A204.1 (cell line): ENCODE measurements around the gene MYL3.
"Not testable (repeated sequence)": the region's sequence is repeated elsewhere in the genome, so short reads cannot be mapped to it uniquely, and the experiment has no call there.

Source experiments
- FAIRE-seq: peaks from 2 replicates; lab custom pipeline; 2012; peaks lifted over from hg19 to GRCh38; lab: Jason Lieb, UNC

Gene MYL3

DNA sequence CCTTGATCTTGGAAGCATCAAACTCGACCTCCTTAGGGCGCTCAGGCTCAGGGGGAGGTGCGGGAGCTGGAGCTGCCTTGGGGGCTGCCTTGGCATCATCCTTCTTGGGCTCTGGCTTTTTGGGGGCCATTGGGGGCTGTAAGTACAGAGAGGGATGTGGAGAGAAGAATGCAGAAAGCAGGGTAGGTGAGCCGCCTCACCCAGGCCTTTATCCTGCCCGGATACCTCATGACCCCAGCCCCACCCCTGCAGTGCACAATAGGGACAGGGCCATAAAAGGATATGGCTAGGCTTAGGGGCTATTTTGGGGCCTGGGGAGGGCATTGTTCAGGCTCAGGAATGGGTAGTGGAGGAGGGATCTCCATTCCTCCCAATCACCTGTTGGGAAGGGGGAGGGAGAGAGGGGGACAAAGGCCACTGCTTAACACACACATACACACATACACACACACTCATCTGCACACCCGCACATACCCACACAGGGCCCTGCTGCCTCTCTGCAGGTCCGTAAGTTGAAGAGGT, at the start of gene MYL3:
Gene MYL3, minus strand, starts transcription at position 184 of the 522 bp plus-strand sequence. Its CDS starts 54 bp downstream, at position 130.
- no peak for FAIRE-seq

DNA sequence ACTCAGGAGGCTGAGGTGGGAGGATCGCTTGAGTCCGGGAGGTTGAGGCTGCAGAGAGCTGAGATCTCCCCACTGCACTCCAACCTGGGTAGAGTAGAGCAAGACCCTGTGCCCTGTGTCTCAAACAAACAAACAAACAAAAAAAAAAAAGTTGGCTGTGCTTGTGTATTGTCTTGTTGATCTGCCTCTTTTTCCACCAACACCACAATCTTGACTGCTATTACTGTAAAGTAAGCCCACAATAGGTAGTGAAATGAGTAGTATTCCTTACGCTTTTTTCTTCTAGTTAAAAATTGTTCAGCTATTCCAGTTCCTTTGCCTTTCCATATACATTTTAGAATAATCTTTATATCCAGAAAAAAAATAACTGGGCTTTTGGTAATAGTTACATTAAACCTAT, 49.7 kb upstream of the MYL3 start:
- no peak for FAIRE-seq

DNA sequence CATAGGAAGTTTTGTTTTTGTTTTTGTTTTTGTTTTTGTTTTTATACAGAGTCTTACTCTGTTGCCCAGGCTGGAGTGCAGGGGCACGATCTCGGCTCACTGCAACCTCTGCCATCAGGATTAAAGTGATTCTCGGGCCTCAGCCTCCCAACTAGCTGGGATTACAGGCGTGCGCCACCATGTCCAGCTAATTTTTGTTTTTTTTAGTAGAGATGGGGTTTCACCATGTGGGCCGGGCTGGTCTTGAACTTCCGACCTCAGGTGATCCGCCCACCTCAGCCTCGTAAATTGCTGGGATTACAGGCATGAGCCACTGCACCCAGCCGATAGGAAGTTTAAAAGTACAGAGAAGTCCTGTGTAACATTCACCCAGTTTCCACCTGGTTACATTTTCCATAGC, 47.7 kb upstream of the MYL3 start:
- FAIRE-seq: not testable (repeated sequence)

DNA sequence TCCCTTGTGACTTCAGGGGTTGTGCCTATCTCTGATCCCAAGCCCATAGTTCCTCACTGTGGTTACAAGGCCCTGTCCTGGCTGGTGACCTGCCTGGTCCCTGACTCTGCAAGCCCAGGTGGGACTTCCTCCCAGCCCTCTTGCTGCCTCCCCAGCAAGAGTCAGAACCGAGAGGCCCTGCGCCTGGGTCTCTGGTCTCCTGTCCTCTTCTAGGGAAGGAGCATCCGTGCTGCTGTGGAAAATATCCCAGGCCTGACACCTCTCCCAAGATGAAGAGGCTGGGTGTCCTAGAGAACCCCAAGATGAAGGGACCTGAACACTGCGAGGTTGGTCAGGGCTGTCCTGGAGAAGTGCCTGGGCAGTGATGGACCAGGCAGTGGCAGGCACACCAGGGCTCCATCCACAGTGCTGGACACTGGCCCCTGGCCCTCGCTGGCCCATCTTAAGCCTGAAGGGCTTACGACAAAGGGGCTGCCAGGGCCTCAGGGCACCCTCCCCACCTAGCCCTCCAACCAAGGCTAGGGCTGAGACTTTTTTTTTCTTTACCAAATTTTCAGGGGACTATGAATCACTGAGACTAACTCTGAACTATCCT, 47.0 kb upstream of the MYL3 start:
- no peak for FAIRE-seq

DNA sequence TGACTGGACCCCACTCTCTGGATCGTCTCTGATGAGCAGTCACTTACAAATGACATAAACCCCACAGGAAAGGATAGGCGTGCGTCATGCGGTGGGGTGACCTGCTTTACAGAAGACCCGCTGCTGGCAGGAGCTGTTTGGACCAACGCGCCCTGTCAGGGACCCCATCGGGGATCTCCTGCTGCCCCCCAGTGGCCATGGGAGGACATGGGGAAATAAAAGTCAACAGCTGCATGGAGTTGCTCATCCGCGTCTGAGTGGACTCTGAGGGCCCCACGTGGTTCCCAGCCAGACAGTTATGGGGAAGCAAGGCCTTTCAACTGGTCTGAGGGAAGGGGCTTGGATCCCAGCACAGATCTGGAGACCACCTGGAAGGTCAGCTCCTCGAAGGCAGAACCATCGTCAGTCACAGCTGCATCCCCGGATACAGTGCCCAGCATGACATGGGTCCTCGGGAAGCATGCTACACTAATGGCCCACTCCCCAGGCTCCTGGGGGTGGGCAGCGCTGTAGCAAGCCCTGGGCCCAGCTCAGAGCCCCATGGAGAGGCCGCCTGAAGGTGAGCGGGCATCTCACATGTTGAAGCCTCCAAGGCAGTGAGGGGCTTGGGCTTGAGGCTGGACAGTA, 46.4 kb upstream of the MYL3 start:
- no peak for FAIRE-seq

DNA sequence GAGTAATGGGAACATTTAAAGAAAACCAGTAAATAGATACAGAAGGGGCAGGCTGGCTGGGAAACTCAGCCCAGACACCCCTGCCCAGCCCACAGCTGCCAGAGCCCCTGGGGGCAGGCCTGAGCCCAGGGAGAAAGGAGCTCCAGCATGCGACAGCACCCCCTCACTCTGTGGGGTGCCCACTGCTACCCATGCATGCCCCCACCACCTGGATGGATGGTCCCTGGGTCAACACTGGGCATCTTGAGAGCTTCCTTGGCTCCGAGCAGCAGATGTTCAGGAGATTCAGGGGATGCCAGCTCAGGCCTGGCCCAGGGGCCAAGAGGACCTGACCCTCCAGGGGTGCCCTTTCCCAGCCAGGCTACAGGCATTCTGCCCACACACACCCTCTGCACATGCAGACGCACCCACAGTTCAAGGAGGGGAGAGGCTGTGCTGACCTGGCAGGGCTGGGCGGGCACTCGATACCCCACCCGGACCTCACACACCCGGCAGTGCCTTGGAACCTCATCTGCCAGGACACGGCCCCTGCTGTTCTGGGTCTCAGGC, 45.8 kb upstream of the MYL3 start:
- FAIRE-seq: no peak

DNA sequence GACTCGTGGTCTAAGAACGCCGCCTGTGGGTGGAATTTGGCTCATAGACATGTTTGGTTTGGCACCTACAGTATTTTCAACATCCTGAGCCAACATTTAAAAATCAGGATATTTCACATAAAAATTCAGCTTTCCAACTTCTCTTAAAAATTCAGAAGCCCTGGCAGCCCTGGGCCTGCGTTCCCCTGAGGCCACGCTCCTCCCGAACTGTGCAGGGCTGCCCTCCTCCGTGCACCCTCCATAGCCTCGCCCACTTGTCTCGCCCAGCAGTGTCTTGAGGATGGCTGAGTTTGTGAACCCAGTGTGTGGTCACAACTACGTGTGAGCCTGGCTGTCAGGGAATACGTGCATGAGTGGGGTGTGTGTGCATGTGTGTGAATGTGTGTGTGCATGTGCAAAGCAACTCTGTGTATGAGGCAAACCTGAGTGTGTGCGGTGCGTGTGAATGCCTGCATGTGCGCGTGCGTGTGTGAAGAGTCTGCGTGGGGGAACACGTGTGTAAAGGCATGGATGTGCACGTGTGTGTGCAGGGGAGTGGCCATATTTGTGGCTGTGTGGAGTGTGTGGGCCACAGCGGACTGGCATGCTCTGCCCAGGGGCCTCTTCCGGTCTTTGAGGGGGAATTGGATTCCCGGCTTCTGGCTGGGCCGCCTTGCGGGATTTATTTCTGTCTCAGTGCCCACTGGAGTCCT, 45.2 kb upstream of the MYL3 start:
- FAIRE-seq: no peak

DNA sequence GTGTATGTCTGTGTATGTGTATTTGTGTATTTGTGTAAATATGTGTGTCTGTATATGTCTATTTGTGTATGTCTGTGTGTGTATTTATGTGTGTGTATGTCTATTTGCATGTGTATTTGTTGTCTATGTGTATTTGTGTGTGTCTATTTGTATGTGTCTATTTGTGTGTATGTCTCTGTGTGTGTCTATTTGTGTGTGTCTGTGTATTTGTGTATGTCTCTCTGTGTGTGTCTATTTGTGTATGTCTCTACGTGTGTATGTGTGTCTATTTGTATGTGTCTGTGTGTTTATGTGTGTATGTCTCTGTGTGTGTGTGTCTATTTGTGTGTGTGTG, 44.7 kb upstream of the MYL3 start:
- no peak for FAIRE-seq

DNA sequence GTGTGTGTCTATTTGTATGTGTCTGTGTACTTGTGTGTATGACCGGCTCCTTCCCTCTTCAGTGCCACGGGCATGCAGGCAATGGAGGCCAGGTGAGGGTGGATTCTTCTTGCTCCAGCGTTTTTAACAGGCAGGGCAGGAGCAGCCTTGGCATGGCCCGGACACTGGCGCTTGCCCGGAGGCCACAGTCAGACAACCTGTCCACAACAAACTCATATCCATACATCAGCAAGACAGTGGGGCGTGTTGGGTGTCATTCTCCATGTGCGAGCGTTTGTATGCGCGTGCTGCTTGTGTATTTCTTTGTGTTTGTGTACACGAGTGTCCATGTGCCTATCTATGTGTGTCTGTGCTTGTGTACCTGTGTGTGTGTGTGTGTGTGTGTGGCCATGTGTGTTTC, 44.0 kb upstream of the MYL3 start:
- FAIRE-seq: no peak

DNA sequence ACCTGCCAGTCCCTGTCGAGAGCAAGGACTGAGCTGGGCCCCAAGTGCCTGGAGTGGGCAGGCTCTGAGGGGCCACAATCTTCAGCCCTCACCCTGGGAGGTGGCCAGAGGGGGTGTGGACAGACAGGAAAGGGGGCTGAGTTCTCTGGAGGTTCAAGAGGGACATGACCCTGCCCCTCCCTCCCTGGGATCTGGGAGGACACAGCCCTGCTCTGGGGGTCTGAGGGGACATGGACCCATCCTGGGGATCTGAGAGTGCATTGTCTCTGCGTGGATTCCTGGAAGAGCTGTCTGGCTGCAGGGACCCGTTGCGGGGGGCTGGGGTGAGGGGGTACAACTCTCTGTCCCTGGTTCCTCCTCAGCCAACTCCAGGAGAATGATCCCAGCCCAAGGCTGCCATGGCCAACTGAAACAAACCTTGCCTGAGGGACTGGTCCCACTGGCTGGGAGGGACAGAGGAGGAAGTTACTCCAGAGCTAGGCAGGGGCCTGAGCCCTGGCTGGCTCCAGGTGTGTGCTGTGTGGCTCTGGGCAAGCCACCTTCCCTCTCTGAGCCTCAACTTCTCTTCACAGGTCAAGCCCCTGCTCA, 43.3 kb upstream of the MYL3 start:
- FAIRE-seq: no peak

DNA sequence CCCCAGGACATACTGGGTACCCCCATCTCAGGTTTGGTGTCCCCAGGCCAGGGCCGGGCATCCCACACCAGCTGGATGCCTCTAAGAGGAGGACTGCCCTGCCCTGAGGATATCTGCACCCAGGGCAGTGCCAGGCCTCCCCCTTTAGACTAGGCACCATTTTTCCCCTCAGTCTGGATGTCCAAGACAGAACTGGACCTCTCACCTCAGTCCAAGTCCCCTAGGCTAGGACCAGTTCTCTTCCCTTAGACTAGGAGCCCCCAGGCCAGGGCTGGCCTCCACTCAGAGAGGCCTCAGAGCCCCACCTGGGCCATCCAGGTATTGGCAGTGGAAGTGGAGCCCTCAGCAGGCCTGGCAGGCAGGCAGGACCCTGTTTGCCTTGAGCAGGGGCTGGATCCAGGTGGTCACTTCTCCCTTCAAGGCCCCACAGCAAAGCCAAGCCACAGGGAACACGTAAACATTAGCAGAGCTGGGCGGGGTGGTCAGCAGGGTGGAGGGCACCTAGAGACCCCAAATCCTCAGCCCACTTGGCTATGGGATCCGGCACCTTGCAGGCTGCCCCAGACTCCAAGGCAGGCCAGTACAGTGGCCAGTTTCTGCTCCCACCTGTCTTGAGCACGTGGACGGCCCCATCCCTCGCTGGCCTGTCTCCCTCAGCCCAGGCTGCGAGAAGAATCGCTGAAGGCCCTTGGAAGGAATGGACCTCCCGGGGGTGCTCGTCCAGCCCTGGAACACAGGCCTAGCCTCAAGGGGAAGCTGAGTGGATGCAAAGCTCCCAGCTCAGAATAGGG, 42.6 kb upstream of the MYL3 start:
- no peak for FAIRE-seq

DNA sequence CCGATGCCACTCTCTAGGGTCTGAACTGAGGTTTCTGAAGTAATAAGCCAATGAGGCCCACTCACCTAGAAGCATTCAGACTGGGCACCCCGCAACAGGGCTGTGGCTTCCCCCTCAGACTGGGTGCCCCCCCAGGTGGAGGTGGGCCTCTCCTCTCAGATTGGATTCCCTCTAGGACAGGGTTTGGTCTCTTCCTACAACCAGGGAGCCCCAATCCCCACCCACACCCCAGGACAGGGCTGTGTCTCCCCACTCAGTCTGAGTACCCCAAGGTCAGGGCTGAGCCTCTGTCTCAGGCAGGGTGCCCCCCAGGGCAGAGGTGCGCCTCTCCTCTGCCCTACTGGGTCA, 41.9 kb upstream of the MYL3 start:
- no peak for FAIRE-seq

DNA sequence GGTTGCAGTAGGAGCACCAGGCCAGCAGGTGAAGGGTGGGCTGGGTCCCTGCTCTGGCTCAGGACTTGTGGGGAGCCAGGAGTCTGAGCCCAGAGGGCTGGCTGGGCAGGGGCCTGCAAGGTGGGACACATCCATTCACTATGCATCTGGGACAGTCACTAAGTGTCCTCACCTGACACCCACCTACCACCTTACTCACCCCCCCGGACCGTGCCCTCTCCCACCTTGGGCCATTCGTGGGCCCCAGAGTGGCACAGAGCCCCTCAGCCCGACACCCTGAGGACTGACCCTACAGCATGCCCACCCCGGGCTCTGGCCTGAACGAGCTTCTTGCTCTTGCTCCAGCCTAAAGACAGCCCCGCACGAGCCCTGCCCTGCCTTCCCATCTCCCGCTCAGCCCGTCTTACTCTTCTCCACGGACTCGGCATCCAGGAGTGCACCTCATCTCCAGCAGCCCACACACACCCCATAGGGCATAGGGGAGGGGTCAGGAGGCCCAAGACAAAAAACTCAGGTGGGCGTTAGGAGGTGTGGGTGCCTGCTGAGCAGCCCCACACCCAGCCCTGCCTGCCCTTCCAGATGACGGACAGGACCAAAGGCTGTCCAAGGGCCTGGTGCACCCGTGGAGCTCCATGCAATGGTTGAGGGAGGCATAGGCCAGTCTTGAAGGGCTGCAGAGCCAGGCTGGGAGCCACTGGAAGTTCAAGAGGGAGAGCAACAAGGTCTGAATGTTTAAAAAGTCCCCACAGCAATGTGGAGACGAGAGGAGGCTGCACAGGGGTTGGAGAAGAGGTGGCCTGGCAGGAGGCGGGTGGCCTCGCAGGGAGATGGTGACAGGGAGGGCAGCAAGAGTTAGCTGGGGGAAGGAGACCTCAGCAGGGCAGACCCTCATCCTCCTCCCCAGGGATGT, 41.3 kb upstream of the MYL3 start:
- FAIRE-seq: no peak

DNA sequence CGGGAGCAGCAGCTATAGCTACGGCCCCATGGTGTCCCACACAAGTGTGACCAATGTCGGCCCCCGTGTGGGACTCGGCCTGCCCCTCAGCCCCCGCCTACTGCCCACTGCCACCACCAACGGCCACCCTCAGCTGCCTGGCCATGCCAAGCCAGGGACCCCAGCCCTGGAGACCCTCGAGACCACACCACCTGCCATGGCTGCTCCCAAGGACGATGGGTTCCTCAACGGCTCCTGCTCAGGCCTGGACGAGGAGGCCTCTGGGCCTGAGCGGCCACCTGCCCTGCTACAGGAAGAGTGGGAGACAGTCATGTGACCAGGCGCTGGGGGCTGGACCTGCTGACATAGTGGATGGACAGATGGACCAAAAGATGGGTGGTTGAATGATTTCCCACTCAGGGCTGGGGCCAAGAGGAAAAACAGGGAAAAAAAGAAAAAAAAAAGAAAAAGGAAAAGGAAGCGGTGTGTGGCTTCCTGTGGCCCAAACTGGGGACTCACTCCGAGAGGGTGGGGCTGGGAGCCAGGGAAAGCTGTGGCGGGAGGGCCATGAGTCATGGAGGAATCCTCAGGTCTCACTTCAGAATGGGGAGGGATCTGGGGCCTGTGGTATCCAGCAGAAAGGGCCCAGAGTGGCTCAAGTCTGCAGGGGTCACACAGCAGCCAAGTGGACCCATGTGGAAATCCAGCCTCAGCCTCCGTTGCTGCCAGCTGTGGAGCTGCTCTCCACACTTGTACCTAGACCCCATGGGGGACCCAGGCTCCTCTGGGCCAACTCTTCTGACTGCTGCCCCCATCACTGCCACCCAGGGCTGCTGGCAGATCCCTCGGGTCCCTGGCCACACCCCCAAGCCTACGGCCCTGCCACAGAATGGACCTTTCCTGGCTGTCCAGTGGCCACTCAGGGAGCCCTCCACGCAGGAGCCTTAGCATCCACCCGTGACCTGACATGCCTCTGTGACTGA, 40.4 kb upstream of the MYL3 start:
- no peak for FAIRE-seq

DNA sequence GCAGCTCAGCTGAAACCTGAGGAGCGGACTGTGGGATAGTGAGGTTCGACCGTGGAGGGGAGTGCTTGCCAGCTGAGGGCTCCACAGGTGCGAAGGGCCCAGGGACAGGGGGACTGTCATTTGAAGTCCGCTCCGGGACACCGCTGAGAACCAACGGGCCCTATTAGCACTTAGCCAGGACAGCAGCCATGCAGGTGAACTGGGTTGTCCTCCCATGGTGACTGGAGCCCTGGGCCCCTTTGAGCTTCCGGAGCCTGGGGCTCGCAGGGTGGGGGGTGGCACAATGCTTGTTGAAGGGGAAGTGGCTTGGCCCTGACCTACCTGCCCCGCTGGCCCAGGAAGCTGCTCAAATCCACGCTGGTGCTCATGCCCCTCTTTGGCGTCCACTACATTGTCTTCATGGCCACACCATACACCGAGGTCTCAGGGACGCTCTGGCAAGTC, 39.0 kb upstream of the MYL3 start:
- FAIRE-seq: no peak

DNA sequence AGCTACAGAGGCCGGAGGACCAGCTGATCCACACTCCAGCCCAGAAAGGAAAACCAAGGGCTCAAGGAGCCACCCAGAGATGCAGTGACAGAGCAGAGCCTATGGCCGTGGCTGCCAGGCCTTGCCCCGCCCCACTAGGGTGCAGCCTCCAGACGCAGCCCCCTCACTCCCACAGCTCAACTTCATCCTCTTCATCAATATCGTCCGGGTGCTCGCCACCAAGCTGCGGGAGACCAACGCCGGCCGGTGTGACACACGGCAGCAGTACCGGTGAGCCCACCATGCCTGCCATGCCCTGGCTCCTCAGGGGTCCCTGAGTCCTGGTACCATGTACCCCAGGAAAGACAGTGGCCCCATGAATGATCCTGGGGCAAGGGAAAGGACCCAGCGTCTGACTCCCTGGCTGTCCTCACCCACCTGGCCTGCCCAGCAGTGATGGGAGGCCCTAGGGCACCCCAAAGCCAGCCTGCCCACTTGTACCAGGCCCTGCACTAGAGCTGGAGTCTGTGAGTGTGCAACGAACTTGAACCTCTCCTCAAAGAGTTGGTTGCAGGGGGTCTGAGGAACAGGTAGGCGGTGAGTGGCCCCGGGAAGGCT, 38.4 kb upstream of the MYL3 start:
- FAIRE-seq: no peak

DNA sequence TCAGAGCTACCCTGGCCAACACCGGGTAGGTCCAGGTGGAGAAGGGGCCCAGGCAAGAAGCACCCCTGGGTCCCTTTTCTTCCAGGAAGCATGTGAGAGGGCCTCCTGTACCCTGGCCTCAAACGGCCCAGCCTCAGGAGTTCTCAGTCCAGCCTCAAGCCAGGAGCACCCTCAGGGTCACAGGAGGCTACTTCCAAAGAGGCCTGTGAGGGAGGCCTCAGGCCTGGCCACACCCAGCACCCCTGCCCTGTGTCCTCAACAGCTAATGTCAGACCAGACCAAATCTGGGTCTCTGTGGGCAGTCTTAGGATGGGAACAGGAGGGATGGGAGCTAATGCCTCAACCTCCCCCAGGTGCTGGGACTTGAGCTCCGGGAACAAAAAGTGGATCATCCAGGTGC, 37.8 kb upstream of the MYL3 start:
- FAIRE-seq: no peak

DNA sequence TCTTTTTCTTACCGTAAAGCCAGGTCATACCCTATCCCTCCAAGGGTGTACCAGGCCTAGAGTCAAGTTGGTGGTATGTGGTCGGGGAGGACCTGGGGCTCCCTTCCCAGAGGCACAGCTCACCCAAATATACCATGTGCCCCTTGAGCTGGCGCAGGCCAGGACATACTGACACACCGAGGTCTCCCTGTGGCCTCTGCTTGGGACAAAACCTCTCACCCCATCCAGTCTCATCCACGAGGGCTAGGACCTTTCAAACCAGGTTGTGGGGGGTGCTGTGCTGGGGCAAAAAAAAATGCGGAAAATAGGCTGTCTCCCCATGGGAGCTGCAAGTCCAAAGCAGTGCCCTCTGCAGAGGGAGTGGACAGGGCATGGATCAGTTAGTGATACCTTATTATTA, 37.1 kb upstream of the MYL3 start:
- FAIRE-seq: no peak

DNA sequence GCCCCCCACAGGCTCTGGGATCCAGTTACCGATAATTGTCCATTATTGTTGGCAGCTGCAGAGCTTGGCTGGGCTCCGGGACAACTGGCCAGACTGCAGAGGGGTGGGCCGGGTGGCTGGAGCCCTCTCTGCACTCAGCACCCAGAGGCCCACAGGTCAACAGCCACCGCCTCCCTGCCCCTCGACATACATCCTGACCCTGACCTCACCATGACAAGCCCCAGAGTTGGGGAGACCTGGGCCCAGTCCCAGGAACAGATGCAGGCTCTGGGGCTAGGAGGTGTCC, 36.7 kb upstream of the MYL3 start:
- no peak for FAIRE-seq
